ENCODE data around the gene ARMC3.

Gene ARMC3

DNA sequence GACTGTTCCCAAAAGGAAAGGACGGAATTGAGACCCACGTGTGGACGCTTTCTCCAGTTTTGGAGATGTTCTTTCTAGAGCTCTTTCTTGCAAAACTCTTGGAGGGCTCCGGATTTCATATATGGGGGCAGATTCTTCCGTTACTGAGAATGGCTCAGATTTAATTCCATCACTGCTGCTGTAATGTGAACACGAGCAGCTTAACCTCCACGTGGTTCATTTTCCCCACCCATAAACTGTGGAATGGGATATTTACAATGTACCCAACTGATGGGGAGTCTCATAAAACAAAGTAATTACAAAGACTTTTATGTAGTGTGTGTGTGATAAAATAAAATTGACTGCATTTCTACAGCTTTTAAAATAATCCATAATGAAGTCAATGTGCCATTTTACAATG, 152.4 kb downstream of the ARMC3 start:
- H3K79me2 ChIP-seq (ENCODE audit: control insufficient read depth, low read length): no peaks in the 10 kb centered on the region
- no peak for TF ChIP-seq EZH2phosphoT487 (IDR thresholded peaks at IDR 0.05; ENCODE audit: borderline replicate concordance, low read length)
- TF ChIP-seq, protein P1, sequence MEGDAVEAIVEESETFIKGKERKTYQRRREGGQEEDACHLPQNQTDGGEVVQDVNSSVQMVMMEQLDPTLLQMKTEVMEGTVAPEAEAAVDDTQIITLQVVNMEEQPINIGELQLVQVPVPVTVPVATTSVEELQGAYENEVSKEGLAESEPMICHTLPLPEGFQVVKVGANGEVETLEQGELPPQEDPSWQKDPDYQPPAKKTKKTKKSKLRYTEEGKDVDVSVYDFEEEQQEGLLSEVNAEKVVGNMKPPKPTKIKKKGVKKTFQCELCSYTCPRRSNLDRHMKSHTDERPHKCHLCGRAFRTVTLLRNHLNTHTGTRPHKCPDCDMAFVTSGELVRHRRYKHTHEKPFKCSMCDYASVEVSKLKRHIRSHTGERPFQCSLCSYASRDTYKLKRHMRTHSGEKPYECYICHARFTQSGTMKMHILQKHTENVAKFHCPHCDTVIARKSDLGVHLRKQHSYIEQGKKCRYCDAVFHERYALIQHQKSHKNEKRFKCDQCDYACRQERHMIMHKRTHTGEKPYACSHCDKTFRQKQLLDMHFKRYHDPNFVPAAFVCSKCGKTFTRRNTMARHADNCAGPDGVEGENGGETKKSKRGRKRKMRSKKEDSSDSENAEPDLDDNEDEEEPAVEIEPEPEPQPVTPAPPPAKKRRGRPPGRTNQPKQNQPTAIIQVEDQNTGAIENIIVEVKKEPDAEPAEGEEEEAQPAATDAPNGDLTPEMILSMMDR (IDR thresholded peaks at IDR 0.05; ENCODE audit: low read depth, low read length, poor library complexity, severe bottlenecking): no peak
- H3K4me1 ChIP-seq (ENCODE audit: control insufficient read depth, low read length): no peaks in the 10 kb centered on the region
- H3K27ac ChIP-seq (ENCODE audit: low read depth, low read length): no peak overlapping the region
- H4K20me1 ChIP-seq (ENCODE audit: control insufficient read depth, insufficient read depth, low read depth, low read length): no peaks in the 10 kb centered on the region
- H3K9me3 ChIP-seq (ENCODE audit: control insufficient read depth, insufficient read depth, low read length): no peaks in the 10 kb centered on the region
- H3K27me3 ChIP-seq (ENCODE audit: control insufficient read depth, low read length): peaks cover 14% of the 10 kb centered on the region
- H3K36me3 ChIP-seq (ENCODE audit: control insufficient read depth, low read length): no peaks in the 10 kb centered on the region
- no peaks in the 10 kb centered on the region for H3F3A ChIP-seq (ENCODE audit: control insufficient read depth, insufficient read depth)
- no peak overlapping the region for H3K4me2 ChIP-seq (ENCODE audit: low read length)
- no peak overlapping the region for H3K4me3 ChIP-seq (ENCODE audit: low read length)
- H3K9me2 ChIP-seq (replicated peaks; ENCODE audit: control insufficient read depth, low read length): no peaks in the 10 kb centered on the region

DNA sequence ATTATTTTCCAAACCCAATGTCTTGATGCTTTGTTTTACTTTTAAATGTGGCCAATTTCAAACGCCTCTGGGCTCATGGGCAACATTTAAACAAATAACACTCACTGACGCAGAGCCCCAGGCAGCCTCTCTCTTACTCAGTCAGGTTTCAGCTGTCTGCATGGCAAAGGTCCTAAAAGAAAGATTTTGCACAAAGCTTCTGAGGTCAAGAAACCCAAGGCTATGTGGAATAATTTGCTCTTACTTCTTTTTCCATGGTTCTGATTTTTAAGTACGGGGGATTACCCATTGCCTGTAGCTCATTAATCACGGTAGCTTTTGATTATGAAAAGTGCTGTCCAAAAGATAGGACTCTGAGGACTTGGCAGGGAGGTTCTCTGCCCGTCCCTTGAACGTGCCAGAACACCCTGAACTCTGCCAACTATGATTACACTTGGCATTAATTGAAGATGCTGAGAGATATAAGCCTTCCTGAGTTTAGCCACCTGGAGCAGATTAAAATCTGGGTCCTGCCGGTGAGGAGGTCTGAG, 153.4 kb downstream of the ARMC3 start:
- no peak overlapping the region for H3K4me2 ChIP-seq (ENCODE audit: low read length)
- peaks cover 14% of the 10 kb centered on the region; the same call in 1 of the 2 replicates for H3K27me3 ChIP-seq (ENCODE audit: control insufficient read depth, low read length)
- H3K79me2 ChIP-seq (ENCODE audit: control insufficient read depth, low read length): no peaks in the 10 kb centered on the region
- H3K9me3 ChIP-seq (ENCODE audit: control insufficient read depth, insufficient read depth, low read length): no peaks in the 10 kb centered on the region
- H3K27ac ChIP-seq (ENCODE audit: low read depth, low read length): no peak overlapping the region
- no peaks in the 10 kb centered on the region for H3K36me3 ChIP-seq (ENCODE audit: control insufficient read depth, low read length)
- TF ChIP-seq EZH2phosphoT487 (IDR thresholded peaks at IDR 0.05; ENCODE audit: borderline replicate concordance, low read length): no peak
- TF ChIP-seq, protein P1 (IDR thresholded peaks at IDR 0.05; ENCODE audit: low read depth, low read length, poor library complexity, severe bottlenecking): no peak
- no peaks in the 10 kb centered on the region for H3K9me2 ChIP-seq (replicated peaks; ENCODE audit: control insufficient read depth, low read length)
- no peaks in the 10 kb centered on the region for H3K4me1 ChIP-seq (ENCODE audit: control insufficient read depth, low read length)
- no peak overlapping the region for H3K4me3 ChIP-seq (ENCODE audit: low read length)
- no peaks in the 10 kb centered on the region for H4K20me1 ChIP-seq (ENCODE audit: control insufficient read depth, insufficient read depth, low read depth, low read length)
- no peaks in the 10 kb centered on the region for H3F3A ChIP-seq (ENCODE audit: control insufficient read depth, insufficient read depth)

DNA sequence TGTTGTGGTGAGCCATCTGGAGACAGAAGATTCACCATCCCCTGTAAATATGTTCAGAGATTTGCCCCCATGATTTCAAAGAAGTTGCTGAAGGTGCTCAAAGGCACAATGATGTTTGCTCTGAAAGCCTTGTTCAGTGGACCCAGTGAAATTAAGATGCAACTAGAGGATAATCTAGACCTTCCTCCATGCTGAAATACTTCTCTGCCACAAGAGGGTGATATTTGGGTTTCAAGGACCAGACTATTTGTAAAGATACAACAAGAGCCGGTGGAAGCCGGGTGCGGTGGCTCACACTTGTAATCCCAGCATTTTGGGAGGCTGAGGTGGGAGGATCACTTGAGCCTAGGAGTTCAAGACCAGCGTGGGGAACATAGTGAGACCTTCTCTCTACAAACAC, 154.0 kb downstream of the ARMC3 start:
- Histone ChIP-seq H3F3A (ENCODE audit: control insufficient read depth, insufficient read depth) (no peaks in the 10 kb centered on the region), H3K27ac (ENCODE audit: low read depth, low read length) (no peak overlapping the region), H3K4me3 (ENCODE audit: low read length) (no peak overlapping the region), H3K4me1 (ENCODE audit: control insufficient read depth, low read length) (no peaks in the 10 kb centered on the region), H3K4me2 (ENCODE audit: low read length) (no peak overlapping the region), H3K9me3 (ENCODE audit: control insufficient read depth, insufficient read depth, low read length) (no peaks in the 10 kb centered on the region), H3K27me3 (ENCODE audit: control insufficient read depth, low read length) (peaks cover 14% of the 10 kb centered on the region; the same call in 1 of the 2 replicates), H4K20me1 (ENCODE audit: control insufficient read depth, insufficient read depth, low read depth, low read length) (no peaks in the 10 kb centered on the region), H3K9me2 (replicated peaks; ENCODE audit: control insufficient read depth, low read length) (no peaks in the 10 kb centered on the region), H3K79me2 (ENCODE audit: control insufficient read depth, low read length) (no peaks in the 10 kb centered on the region), H3K36me3 (ENCODE audit: control insufficient read depth, low read length) (no peaks in the 10 kb centered on the region)
- TF ChIP-seq, protein P1 (IDR thresholded peaks at IDR 0.05; ENCODE audit: low read depth, low read length, poor library complexity, severe bottlenecking): no peak
- TF ChIP-seq EZH2phosphoT487 (IDR thresholded peaks at IDR 0.05; ENCODE audit: borderline replicate concordance, low read length): no peak

All from DOHH2 (cell line).